ENCODE data around the gene LRRC3. TPM values are rescaled to one million over a fixed set of nuclear protein-coding genes. Genes with fewer than 3 reads are reported as not detected.

LRRC3 gene
- total RNA-seq, 1 donor from 2014 or later: 2.5 TPM

DNA sequence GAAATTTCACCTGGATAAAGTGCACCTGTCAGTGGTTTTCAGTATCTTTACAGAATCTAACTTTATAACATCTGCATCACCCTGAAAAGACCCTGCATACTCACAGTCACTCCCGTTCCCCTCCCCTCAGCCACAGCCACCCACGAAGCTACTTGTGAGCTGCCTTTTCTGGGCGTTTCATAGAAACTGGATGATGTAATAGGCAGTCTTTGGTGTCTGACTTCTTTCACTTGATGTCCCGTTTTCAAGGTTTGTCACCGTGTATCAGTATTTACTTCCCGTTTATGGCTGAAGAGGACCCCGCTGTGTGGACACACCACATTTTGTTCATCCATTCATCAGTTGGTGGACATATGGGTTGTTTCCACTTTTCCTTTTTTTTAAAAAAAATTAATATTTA lies 47.8 kb upstream of the LRRC3 start:
- peaks cover 14% of the 10 kb centered on the region for H3F3A ChIP-seq (ENCODE audit: low read depth)
- no peak overlapping the region for H3K4me3 ChIP-seq
- TF ChIP-seq EZH2phosphoT487 (IDR thresholded peaks at IDR 0.05) (no peak), EZH2 (IDR thresholded peaks at IDR 0.05) (no peak)
- TF ChIP-seq, protein P1, sequence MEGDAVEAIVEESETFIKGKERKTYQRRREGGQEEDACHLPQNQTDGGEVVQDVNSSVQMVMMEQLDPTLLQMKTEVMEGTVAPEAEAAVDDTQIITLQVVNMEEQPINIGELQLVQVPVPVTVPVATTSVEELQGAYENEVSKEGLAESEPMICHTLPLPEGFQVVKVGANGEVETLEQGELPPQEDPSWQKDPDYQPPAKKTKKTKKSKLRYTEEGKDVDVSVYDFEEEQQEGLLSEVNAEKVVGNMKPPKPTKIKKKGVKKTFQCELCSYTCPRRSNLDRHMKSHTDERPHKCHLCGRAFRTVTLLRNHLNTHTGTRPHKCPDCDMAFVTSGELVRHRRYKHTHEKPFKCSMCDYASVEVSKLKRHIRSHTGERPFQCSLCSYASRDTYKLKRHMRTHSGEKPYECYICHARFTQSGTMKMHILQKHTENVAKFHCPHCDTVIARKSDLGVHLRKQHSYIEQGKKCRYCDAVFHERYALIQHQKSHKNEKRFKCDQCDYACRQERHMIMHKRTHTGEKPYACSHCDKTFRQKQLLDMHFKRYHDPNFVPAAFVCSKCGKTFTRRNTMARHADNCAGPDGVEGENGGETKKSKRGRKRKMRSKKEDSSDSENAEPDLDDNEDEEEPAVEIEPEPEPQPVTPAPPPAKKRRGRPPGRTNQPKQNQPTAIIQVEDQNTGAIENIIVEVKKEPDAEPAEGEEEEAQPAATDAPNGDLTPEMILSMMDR (IDR thresholded peaks at IDR 0.05): no peak
- peaks cover 3% of the 10 kb centered on the region for H3K4me1 ChIP-seq
- no peaks in the 10 kb centered on the region for H3K27me3 ChIP-seq
- Mint-ChIP-seq H3K36me3 (peaks cover 3% of the 10 kb centered on the region), H3K27me3 (ENCODE audit: insufficient read depth, low read depth) (peaks cover 7% of the 10 kb centered on the region), H3K27ac (no peak overlapping the region), H3K4me1 (no peaks in the 10 kb centered on the region), H3K9me3 (peaks cover 17% of the 10 kb centered on the region), H3K4me3 (no peak overlapping the region)
- DNase-seq (ENCODE audit: low spot score): peak; percentile 0
- no peaks in the 10 kb centered on the region for H3K79me2 ChIP-seq (ENCODE audit: low read depth)
- H3K27ac ChIP-seq: no peak overlapping the region
- no peak overlapping the region for H3K9ac ChIP-seq
- H3K36me3 ChIP-seq: no peaks in the 10 kb centered on the region
- H4K20me1 ChIP-seq (ENCODE audit: low read depth): no peaks in the 10 kb centered on the region
- no peak overlapping the region for H2AFZ ChIP-seq (replicated peaks)
- no peak overlapping the region for H3K4me2 ChIP-seq
- no peaks in the 10 kb centered on the region for H3K9me3 ChIP-seq (ENCODE audit: low read depth)

DNA sequence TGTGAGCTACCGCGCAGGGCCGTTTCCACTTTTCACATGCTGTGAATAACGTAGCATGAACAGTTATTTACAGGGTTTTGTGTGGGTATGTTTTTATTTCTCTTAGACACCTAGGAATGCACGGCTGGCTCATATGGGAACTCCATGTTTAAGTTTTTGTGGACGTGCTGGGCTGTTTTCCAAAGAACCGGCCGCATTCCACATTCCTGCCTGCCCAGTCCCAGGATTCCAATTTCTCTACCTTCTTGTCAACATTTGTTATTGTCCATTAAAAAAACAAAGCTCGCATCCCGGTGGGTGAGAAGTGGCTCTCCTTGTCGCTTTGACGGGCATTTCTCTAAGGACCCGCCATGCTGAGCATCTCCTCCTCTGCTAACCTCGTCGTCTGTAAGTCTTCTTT lies 47.1 kb upstream of the LRRC3 start:
- DNase-seq (ENCODE audit: low spot score): peak; percentile 0
- H3K36me3 Mint-ChIP-seq: peaks cover 3% of the 10 kb centered on the region
- Histone ChIP-seq H3K9ac (no peak overlapping the region), H3K4me2 (no peak overlapping the region), H4K20me1 (ENCODE audit: low read depth) (no peaks in the 10 kb centered on the region), H3K79me2 (ENCODE audit: low read depth) (no peaks in the 10 kb centered on the region), H3K27me3 (no peaks in the 10 kb centered on the region), H3K27ac (no peak overlapping the region), H3F3A (ENCODE audit: low read depth) (peaks cover 12% of the 10 kb centered on the region), H2AFZ (replicated peaks) (no peak overlapping the region), H3K4me1 (peaks cover 6% of the 10 kb centered on the region), H3K4me3 (no peak overlapping the region), H3K9me3 (ENCODE audit: low read depth) (no peaks in the 10 kb centered on the region), H3K36me3 (no peaks in the 10 kb centered on the region)
- no peak overlapping the region for H3K4me3 Mint-ChIP-seq
- H3K9me3 Mint-ChIP-seq: peaks cover 17% of the 10 kb centered on the region
- no peak overlapping the region for H3K27ac Mint-ChIP-seq
- TF ChIP-seq EZH2 (IDR thresholded peaks at IDR 0.05): no peak
- TF ChIP-seq, protein P1 (IDR thresholded peaks at IDR 0.05): no peak
- peaks cover 7% of the 10 kb centered on the region for H3K27me3 Mint-ChIP-seq (ENCODE audit: insufficient read depth, low read depth)
- no peaks in the 10 kb centered on the region for H3K4me1 Mint-ChIP-seq

DNA sequence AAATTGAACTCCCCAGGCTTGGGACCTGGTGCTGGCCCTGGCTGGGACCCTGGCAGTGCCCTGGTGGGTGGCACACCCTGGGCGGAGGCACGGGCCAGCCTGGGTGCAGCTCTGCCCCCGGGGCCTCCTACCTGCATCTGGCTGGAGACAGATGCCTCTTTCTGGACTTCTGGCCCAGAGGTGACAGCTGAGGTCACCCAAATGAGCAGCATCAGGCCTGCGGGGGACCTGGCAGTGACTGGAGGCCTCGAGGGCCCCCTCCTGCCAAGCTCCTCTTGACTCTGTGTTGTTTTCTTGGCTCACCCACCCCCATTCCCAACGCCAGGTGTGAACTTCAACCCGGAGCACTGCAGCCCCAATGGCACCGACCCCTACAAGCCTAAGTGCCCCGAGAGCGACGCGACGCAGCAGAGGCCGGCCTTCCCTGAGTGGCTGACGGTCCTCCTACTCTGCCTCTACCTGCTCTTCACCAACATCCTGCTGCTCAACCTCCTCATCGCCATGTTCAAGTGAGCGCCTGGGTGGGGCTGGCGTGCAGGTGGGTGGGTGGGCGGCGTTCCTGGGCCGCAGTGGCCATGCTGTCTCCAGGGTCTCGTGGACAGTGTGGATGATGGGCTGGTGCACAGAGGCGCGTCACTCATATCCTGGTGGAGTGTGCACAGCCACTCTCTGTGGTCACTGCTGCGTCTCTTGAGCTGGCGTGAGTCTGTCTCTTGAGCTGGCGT lies 41.6 kb upstream of the LRRC3 start:
- TF ChIP-seq, protein P1 (IDR thresholded peaks at IDR 0.05): no peak
- no peak for TF ChIP-seq EZH2phosphoT487 (IDR thresholded peaks at IDR 0.05)
- no peak for TF ChIP-seq EZH2 (IDR thresholded peaks at IDR 0.05)
- no peak overlapping the region for H3K9ac ChIP-seq
- DNase-seq (ENCODE audit: low spot score): no peak
- Mint-ChIP-seq H3K4me3 (no peak overlapping the region), H3K27ac (no peak overlapping the region), H3K9me3 (peaks cover 9% of the 10 kb centered on the region), H3K27me3 (ENCODE audit: insufficient read depth, low read depth) (peaks cover 5% of the 10 kb centered on the region), H3K36me3 (peaks cover 3% of the 10 kb centered on the region), H3K4me1 (peaks cover 4% of the 10 kb centered on the region)
- no peaks in the 10 kb centered on the region for H3K36me3 ChIP-seq
- no peaks in the 10 kb centered on the region for H4K20me1 ChIP-seq (ENCODE audit: low read depth)
- H3K79me2 ChIP-seq (ENCODE audit: low read depth): no peaks in the 10 kb centered on the region
- H3K27ac ChIP-seq: no peak overlapping the region
- no peak overlapping the region for H3K4me3 ChIP-seq
- no peak overlapping the region for H3K4me2 ChIP-seq
- H3K9me3 ChIP-seq (ENCODE audit: low read depth): no peaks in the 10 kb centered on the region
- H3K4me1 ChIP-seq: peaks cover 6% of the 10 kb centered on the region
- H2AFZ ChIP-seq (replicated peaks): no peak overlapping the region
- H3K27me3 ChIP-seq: no peaks in the 10 kb centered on the region
- no peaks in the 10 kb centered on the region for H3F3A ChIP-seq (ENCODE audit: low read depth)

All from neural progenitor cell (in vitro differentiated cells).